Measurements from ENCODE around the gene SYT13. TPM values are rescaled to one million over a fixed set of nuclear protein-coding genes. Genes with fewer than 3 reads are reported as not detected.

Gene SYT13
- total and polyA plus RNA-seq, 2 of the 4 experiments (the other 2 are of a cell fraction), result not detected

- Histone ChIP-seq H3K4me3 (ENCODE audit: insufficient read depth, low read depth, low read length) (no peak overlapping the region), H3K4me2 (ENCODE audit: low read depth, low read length) (no peak overlapping the region), H3K18ac (ENCODE audit: low read depth, low read length) (no peak overlapping the region), H3K27ac (ENCODE audit: insufficient read depth, low read length) (no peak overlapping the region), H2BK20ac (ENCODE audit: low read depth, low read length) (no peak overlapping the region), H2BK15ac (ENCODE audit: low read depth, low read length) (no peak overlapping the region), H3K4ac (ENCODE audit: low read depth, low read length) (no peak overlapping the region), H4K91ac (ENCODE audit: insufficient read depth, low read depth, low read length) (no peak overlapping the region), H3K36me3 (ENCODE audit: control insufficient read depth, insufficient read depth, low read length) (no peaks in the 10 kb centered on the region), H4K5ac (ENCODE audit: low read depth, low read length) (no peak overlapping the region), H3K9me3 (ENCODE audit: control insufficient read depth, insufficient read depth, low read length) (no peaks in the 10 kb centered on the region), H3K4me1 (ENCODE audit: control insufficient read depth, insufficient read depth, low read length) (peaks cover 4% of the 10 kb centered on the region; the same call in 1 of the 2 replicates), H3K23ac (ENCODE audit: low read depth, low read length) (no peak overlapping the region), H3K27me3 (ENCODE audit: control insufficient read depth, insufficient read depth, low read length) (peaks cover 3% of the 10 kb centered on the region), H3K79me1 (ENCODE audit: low read depth in 1 of 2, low read length in 2 of 2) (no peaks in the 10 kb centered on the region), H3K9me1 (ENCODE audit: insufficient read depth, low read length) (peaks cover 2% of the 10 kb centered on the region), H2BK5ac (ENCODE audit: low read depth, low read length, poor library complexity, severe bottlenecking) (no peak overlapping the region), H2AFZ (replicated peaks; ENCODE audit: low read length, poor library complexity) (no peak overlapping the region), H3K9ac (ENCODE audit: low read depth, low read length) (no peak overlapping the region), H4K20me1 (ENCODE audit: insufficient read depth, low read length) (no peaks in the 10 kb centered on the region), H3K14ac (replicated peaks; ENCODE audit: low read depth, low read length) (no peak overlapping the region), H4K8ac (ENCODE audit: low read depth in 2 of 2, low read length in 2 of 2) (no peak overlapping the region), H2BK120ac (ENCODE audit: low read depth, low read length) (no peak overlapping the region), H3K56ac (ENCODE audit: extremely low read depth, insufficient read depth, low read length) (no peak overlapping the region), H2AK5ac (ENCODE audit: low read depth, low read length) (no peak overlapping the region), H2AK9ac (replicated peaks; ENCODE audit: low read depth, low read length, poor library complexity) (no peak overlapping the region)
- ATAC-seq (ENCODE audit: low read depth) (no peak), DNase-seq (no peak)
- TF ChIP-seq MXI1 (IDR thresholded peaks at IDR 0.05; ENCODE audit: borderline replicate concordance, low read depth, low read length) (no peak), MAFK (IDR thresholded peaks at IDR 0.05; ENCODE audit: low read depth, low read length) (no peak), MAZ (IDR thresholded peaks at IDR 0.05; ENCODE audit: borderline replicate concordance, low read depth, low read length) (no peak), SMC3 (IDR thresholded peaks at IDR 0.05; ENCODE audit: low read depth, low read length) (no peak), CHD1 (IDR thresholded peaks at IDR 0.05; ENCODE audit: low read depth, low read length) (no peak), ELK1 (IDR thresholded peaks at IDR 0.05; ENCODE audit: borderline replicate concordance, low read depth, low read length) (no peak)
- intact Hi-C loops (cut with micrococcal nuclease) (no loop called here), dilution Hi-C loops (cut with HindIII; ENCODE audit: low sequenced_read_pairs, unreplicated experiment) (no loop called here), in situ Hi-C loops (cut with MboI; ENCODE audit: low sequenced_read_pairs) (no loop called here)
- CTCF ChIA-PET, result no interaction called here
- BruUV-seq (replicated peaks), result no TSS peak
- WGBS, 2 experiments (ENCODE audit: extremely low coverage in 2 of 2, insufficient read length in 1 of 2), result 93% methylated on average over 2 of the region's 5 CpGs; no CpG with 5 or more reads in 1 of the 2 experiments
- POLR2A ChIA-PET (ENCODE audit: unreplicated experiment), result no interaction called here
These were observed 48.7 kb upstream of the SYT13 start for GRCh38 chr11:45334836-45335235.
